Astrocyte of the spinal cord (primary cell): Measurements from ENCODE around the gene ZFPM1.

Experiments
- DNase-seq: peaks from one replicate; pipeline ENCODE4 v3.0.0; 2011; ENCODE audit warnings: low read depth, low spot score
- H3K4me3 ChIP-seq: 2 replicates; pipeline ENCODE4 v1.5.1; 2011; ENCODE audit warnings: low read depth, mild to moderate bottlenecking, low read length, moderate library complexity
- in situ Hi-C: cut with HindIII; loops from 2 replicates; pipeline ENCODE4 v1.10.0; 2017; ENCODE audit warnings: low sequenced_read_pairs
- TF ChIP-seq, protein P1 (sequence below): IDR thresholded peaks from 2 replicates; pipeline ENCODE4 v1.5.1; 2012; ENCODE audit warnings: low read depth, mild to moderate bottlenecking, low read length, inconsistent platforms

The ZFPM1 gene

GRCh38 chr16:88580371-88580770 is 127.3 kb downstream of the ZFPM1 start:
- DNase-seq, result no peak
- TF ChIP-seq, protein P1, sequence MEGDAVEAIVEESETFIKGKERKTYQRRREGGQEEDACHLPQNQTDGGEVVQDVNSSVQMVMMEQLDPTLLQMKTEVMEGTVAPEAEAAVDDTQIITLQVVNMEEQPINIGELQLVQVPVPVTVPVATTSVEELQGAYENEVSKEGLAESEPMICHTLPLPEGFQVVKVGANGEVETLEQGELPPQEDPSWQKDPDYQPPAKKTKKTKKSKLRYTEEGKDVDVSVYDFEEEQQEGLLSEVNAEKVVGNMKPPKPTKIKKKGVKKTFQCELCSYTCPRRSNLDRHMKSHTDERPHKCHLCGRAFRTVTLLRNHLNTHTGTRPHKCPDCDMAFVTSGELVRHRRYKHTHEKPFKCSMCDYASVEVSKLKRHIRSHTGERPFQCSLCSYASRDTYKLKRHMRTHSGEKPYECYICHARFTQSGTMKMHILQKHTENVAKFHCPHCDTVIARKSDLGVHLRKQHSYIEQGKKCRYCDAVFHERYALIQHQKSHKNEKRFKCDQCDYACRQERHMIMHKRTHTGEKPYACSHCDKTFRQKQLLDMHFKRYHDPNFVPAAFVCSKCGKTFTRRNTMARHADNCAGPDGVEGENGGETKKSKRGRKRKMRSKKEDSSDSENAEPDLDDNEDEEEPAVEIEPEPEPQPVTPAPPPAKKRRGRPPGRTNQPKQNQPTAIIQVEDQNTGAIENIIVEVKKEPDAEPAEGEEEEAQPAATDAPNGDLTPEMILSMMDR, result no peak
- no peak overlapping the region for H3K4me3 ChIP-seq
- in situ Hi-C loops, result no loop called here

GRCh38 chr16:88581033-88581432 is 128.0 kb downstream of the ZFPM1 start:
- in situ Hi-C loops, result no loop called here
- DNase-seq, result no peak
- no peak overlapping the region for H3K4me3 ChIP-seq

GRCh38 chr16:88582912-88583575 is 130.0 kb downstream of the ZFPM1 start:
- DNase-seq, result no peak
- in situ Hi-C loops, result no loop called here
- TF ChIP-seq, protein P1, result no peak
- H3K4me3 ChIP-seq, result no peak overlapping the region

More at GRCh38 chr16:88581033-88581432, 128.0 kb downstream of the ZFPM1 start:
- TF ChIP-seq, protein P1, result no peak

DNA sequence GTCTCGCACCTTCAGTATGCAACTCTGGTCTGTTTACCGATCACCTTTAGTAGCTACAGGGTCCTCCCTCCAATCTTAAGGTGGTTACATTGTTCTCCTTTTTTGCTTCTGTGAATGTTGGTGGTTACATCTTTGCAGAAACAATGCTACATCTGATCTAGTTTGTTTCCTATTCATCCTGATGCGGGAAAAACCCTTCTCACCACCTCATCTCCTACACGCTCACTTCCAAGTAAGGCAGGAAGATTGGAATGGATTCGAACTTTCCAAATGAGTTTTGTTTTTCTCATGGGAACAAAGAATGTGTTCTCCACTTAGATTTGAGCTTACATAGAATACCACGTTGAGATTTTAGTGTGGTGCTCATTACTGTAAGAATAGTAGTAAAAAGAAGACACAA is 131.6 kb downstream of the ZFPM1 start:
- TF ChIP-seq, protein P1, result no peak
- DNase-seq, result no peak
- in situ Hi-C loops, result no loop called here
- no peak overlapping the region for H3K4me3 ChIP-seq

- TF ChIP-seq, protein P1, result no peak
- DNase-seq, result no peak
- in situ Hi-C loops, result no loop called here
- no peak overlapping the region for H3K4me3 ChIP-seq
These were observed 132.2 kb downstream of the ZFPM1 start for GRCh38 chr16:88585269-88585668.

- no peak for DNase-seq
- in situ Hi-C loops, result no loop called here
- TF ChIP-seq, protein P1, result no peak
- no peak overlapping the region for H3K4me3 ChIP-seq
These were observed 133.0 kb downstream of the ZFPM1 start for GRCh38 chr16:88585927-88586581.
